GM12878 (cell line): Measurements from ENCODE around the gene APOA4. TPM values are rescaled to one million over a fixed set of nuclear protein-coding genes. Genes with fewer than 3 reads are reported as not detected.

Experiments used
- ATAC-seq: fragments of 200-7000 bp; cut with Tn5 transposase; 3 replicates; pipeline ENCODE4 v1.9.1; 2020; ENCODE audit warnings: mild to moderate bottlenecking, moderate library complexity
- BruUV-seq: library from RNA; stranded (reverse); fragments of 400-500 nt; replicated peaks from 2 replicates; lab custom pipeline; 2021; lab: Mats Ljungman, UMichigan
- CTCF ChIA-PET: fragments of 300-600 bp; sonication (Branson Sonifier 250); formaldehyde crosslinking; extraction: SDS; loops from one replicate; lab custom pipeline; 2021; ENCODE audit warnings: inconsistent platforms; lab: Yijun Ruan, JAX
- POLR2A ChIA-PET: fragments of 350-600 bp; formaldehyde crosslinking; extraction: SDS; loops from one replicate; lab custom pipeline; 2021; ENCODE audit warnings: inconsistent platforms; lab: Charles Lee
- RAD21 ChIA-PET: fragments of 300-600 bp; sonication (Branson Sonifier 250); formaldehyde crosslinking; loops from one replicate; lab custom pipeline; 2023; ENCODE audit warnings: antibody characterized with exemption; ENCODE audit not compliant: unreplicated experiment; lab: Charles Lee
- SMC1A ChIA-PET: fragments of 300-600 bp; sonication (Branson Sonifier 250); formaldehyde crosslinking; loops from one replicate; lab custom pipeline; 2023; ENCODE audit not compliant: unreplicated experiment, uncharacterized antibody; lab: Charles Lee
- DNase-seq: peaks from one replicate; pipeline ENCODE4 v3.0.0-alpha.2; 2011; ENCODE audit warnings: low read depth, low spot score
- FAIRE-seq: peaks from 3 replicates; lab custom pipeline; 2011; peaks lifted over from hg19 to GRCh38; lab: Jason Lieb, UNC
- H2AFZ ChIP-seq: 2 replicates; pipeline ENCODE4 v1.6.0; 2011; ENCODE audit warnings: low read depth, low read length, control low read depth; ENCODE audit not compliant: control insufficient read depth
- H3K27ac ChIP-seq: 2 replicates; pipeline ENCODE4 v1.5.1; 2011; ENCODE audit warnings: control low read depth; ENCODE audit not compliant: control insufficient read depth, insufficient read depth
- H3K27me3 ChIP-seq, 2 experiments: replicated peaks in 1 of 2; 2 replicates each; pipeline versions ENCODE4 v1.6.0 to v1.6.1; 2011; ENCODE audit warnings: low read length in 1 of 2; ENCODE audit not compliant: control insufficient read depth in 2 of 2, insufficient read depth in 2 of 2
- H3K36me3 ChIP-seq, 2 experiments: 2 replicates each; pipeline ENCODE4 v1.5.1; 2011; ENCODE audit warnings: low read length in 1 of 2; ENCODE audit not compliant: control insufficient read depth in 2 of 2, insufficient read depth in 2 of 2
- H3K4me1 ChIP-seq: 2 replicates; pipeline ENCODE4 v1.6.1; 2011; ENCODE audit warnings: mild to moderate bottlenecking, low read length, moderate library complexity, mixed read lengths; ENCODE audit not compliant: control insufficient read depth, insufficient read depth
- H3K4me2 ChIP-seq: 2 replicates; pipeline ENCODE4 v1.6.0; 2011; ENCODE audit warnings: control low read depth; ENCODE audit not compliant: control insufficient read depth, insufficient read depth
- H3K4me3 ChIP-seq: fragments of 200-600 bp; sonication (generic); 2 replicates; pipeline ENCODE4 v1.5.1; 2016
- H3K79me2 ChIP-seq: 2 replicates; pipeline ENCODE4 v1.6.0; 2011; ENCODE audit warnings: low read length; ENCODE audit not compliant: control insufficient read depth, insufficient read depth
- H3K9ac ChIP-seq: 2 replicates; pipeline ENCODE4 v1.8.0; 2011; ENCODE audit warnings: low read length, control low read depth, mixed read lengths; ENCODE audit not compliant: control insufficient read depth, insufficient read depth
- H3K9me3 ChIP-seq: replicated peaks from 3 replicates; pipeline ENCODE4 v1.5.1; 2011; ENCODE audit warnings: mild to moderate bottlenecking, low read length; ENCODE audit not compliant: control insufficient read depth, insufficient read depth
- H4K20me1 ChIP-seq: 2 replicates; pipeline ENCODE4 v1.6.0; 2011; ENCODE audit not compliant: control insufficient read depth, insufficient read depth
- MTA3 ChIP-seq: IDR thresholded peaks from 2 replicates; pipeline ENCODE4 v1.6.1; 2012; ENCODE audit warnings: low read length, inconsistent platforms, borderline replicate concordance
- PAX8 ChIP-seq: fragments of 450-650 bp; IDR thresholded peaks from 2 replicates; pipeline ENCODE4 v1.6.1; 2017; ENCODE audit warnings: mild to moderate bottlenecking, moderate library complexity
- POU2F2 ChIP-seq: IDR thresholded peaks from 3 replicates; pipeline ENCODE4 v1.6.1; 2011; ENCODE audit warnings: low read depth, mild to moderate bottlenecking, low read length, borderline replicate concordance
- RAD51 ChIP-seq: fragments of 450-650 bp; IDR thresholded peaks from 2 replicates; pipeline ENCODE4 v1.6.1; 2016; ENCODE audit warnings: moderate library complexity, mild to moderate bottlenecking, inconsistent platforms
- SIN3A ChIP-seq: IDR thresholded peaks from 2 replicates; pipeline ENCODE4 v1.6.1; 2012; ENCODE audit warnings: low read depth, low read length, improper control_type of control experiment
- SREBF2 ChIP-seq: IDR thresholded peaks from 2 replicates; pipeline ENCODE4 v1.6.1; 2012; ENCODE audit warnings: mild to moderate bottlenecking, low read length
- ZBED1 ChIP-seq: IDR thresholded peaks from 2 replicates; pipeline ENCODE4 v1.6.1; 2016; ENCODE audit warnings: borderline replicate concordance
- ZZZ3 ChIP-seq: IDR thresholded peaks from 2 replicates; pipeline ENCODE4 v1.6.1; 2011; ENCODE audit warnings: low read depth; ENCODE audit not compliant: control insufficient read depth, insufficient read length
- WGBS: methylation state at CpG from one replicate; pipeline ENCODE4 v1.1.6; 2016; ENCODE audit warnings: low lambda C conversion rate; ENCODE audit not compliant: insufficient replicate concordance, insufficient coverage; ENCODE audit errors: missing lambda C conversion rate; 5-methylcytosine and 5-hydroxymethylcytosine counted together
- in situ Hi-C: fragments of 300-500 bp; cut with MboI; formaldehyde crosslinking; loops from 9 replicates; pipeline ENCODE4 v1.14.3; 2018; ENCODE audit warnings: mixed read lengths
- intact Hi-C: fragments of 100-400 bp; cut with micrococcal nuclease; formaldehyde crosslinking; loops from one replicate; pipeline ENCODE4 v1.14.2; 2022; ENCODE audit not compliant: unreplicated experiment
- polyA plus RNA-seq, 11 experiments: library from polyadenylated mRNA; depleted of rRNA in 4 of 11; unstranded in 6 of 11; stranded (reverse) in 5 of 11; fragments of >200 nt; fragmentation: Nextera tagmentation in 4 of 11; fragmentation: Illumina TruSeq in 1 of 11; extraction: Ambion mirVana in 4 of 11; extraction: Trizol in 1 of 11; gene quantifications; 1 replicate in 1 of 11; 2 replicates in 10 of 11; pipeline versions ENCODE4 v1.2.1 to v1.2.3, GENCODE V29; 2011 to 2016; ENCODE audit warnings: inconsistent platforms in 2 of 11, missing spikeins in 2 of 11, low read depth in 1 of 11
- total RNA-seq, 4 experiments: library from RNA; depleted of rRNA in 3 of 4; stranded (reverse); fragments of >200 nt in 3 of 4; fragmentation: Illumina TruSeq in 1 of 4; extraction: Trizol in 1 of 4; gene quantifications; 2 replicates each; pipeline versions ENCODE4 v1.2.1 to v1.2.3, GENCODE V29; 2013 to 2021
- TF ChIP-seq, protein P1 (sequence below): IDR thresholded peaks from 2 replicates; pipeline ENCODE4 v1.6.1; 2012; ENCODE audit warnings: low read depth, low read length, improper control_type of control experiment

The APOA4 gene
- total and polyA plus RNA-seq, 10 of the 15 experiments (the other 5 are each of a cell fraction or from before 2014, with no cell fraction given): not detected

GRCh38 chr11:116860303-116860702 is 37.2 kb upstream of the APOA4 start (continued):
- TF ChIP-seq, protein P1, sequence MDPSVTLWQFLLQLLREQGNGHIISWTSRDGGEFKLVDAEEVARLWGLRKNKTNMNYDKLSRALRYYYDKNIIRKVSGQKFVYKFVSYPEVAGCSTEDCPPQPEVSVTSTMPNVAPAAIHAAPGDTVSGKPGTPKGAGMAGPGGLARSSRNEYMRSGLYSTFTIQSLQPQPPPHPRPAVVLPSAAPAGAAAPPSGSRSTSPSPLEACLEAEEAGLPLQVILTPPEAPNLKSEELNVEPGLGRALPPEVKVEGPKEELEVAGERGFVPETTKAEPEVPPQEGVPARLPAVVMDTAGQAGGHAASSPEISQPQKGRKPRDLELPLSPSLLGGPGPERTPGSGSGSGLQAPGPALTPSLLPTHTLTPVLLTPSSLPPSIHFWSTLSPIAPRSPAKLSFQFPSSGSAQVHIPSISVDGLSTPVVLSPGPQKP: no peak

GRCh38 chr11:116859175-116859574 is 36.1 kb upstream of the APOA4 start:
- Histone ChIP-seq H3K27me3 (no peaks in the 10 kb centered on the region), H3K4me3 (no peak overlapping the region)
- TF ChIP-seq MTA3: no peak
- TF ChIP-seq PAX8: no peak
- no peak for TF ChIP-seq SIN3A
- TF ChIP-seq ZBED1: no peak
- no peak for TF ChIP-seq ZZZ3
- TF ChIP-seq POU2F2: no peak
- no peak for TF ChIP-seq RAD51
- no peak for TF ChIP-seq SREBF2
- TF ChIP-seq, all 136 proteins: peak for 0
- Histone ChIP-seq H3K4me2 (no peak overlapping the region), H3K9ac (no peak overlapping the region), H3K27ac (no peak overlapping the region), H3K79me2 (no peaks in the 10 kb centered on the region), H2AFZ (no peak overlapping the region), H4K20me1 (no peaks in the 10 kb centered on the region), H3K9me3 (no peaks in the 10 kb centered on the region), H3K36me3 (peaks cover 9 to 11% of the 10 kb centered on the region in 2 experiments; a peak in 3 of 4 replicates), H3K4me1 (peaks cover 3% of the 10 kb centered on the region)
- ATAC-seq (no peak), FAIRE-seq (no peak), DNase-seq (no peak)
- BruUV-seq: no TSS peak
- WGBS: over 99% methylated on average over 8 of the region's 8 CpGs
- intact Hi-C loops (no loop called here), in situ Hi-C loops (no loop called here)
- RAD21 ChIA-PET: interaction anchor here (1.8 kb wide), 1 partner anchor 23 kb away, joined by 4 read pairs; no protein-coding TSS in a partner anchor
- POLR2A ChIA-PET: no interaction called here
- CTCF ChIA-PET: interaction anchor here (0.6 kb wide), 1 partner anchor 67 kb away, joined by 3 read pairs; no protein-coding TSS in a partner anchor
- SMC1A ChIA-PET: no interaction called here
